Activated CD8-positive, alpha-beta T cell treated with anti-CD3 and anti-CD28 coated beads, Interleukin-2, amount 10 ng/mL, durations not matched to agents 7 days and 5 days (primary cell): ENCODE measurements around the gene CTNNA3. TPM values are rescaled to one million over a fixed set of nuclear protein-coding genes. Genes with fewer than 3 reads are reported as not detected.
"Not testable (repeated sequence)": the region's sequence is repeated elsewhere in the genome, so short reads cannot be mapped to it uniquely, and the experiment has no call there.

ENCODE experiments used
- ATAC-seq: fragments of 150-1000 bp; cut with Tn5 transposase; one replicate; pipeline ENCODE4 v1.10.0; 2021; ENCODE audit warnings: moderate library complexity
- CTCF ChIA-PET: fragments of 350-600 bp; sonication (Branson Sonifier 250); formaldehyde crosslinking; loops from one replicate; lab custom pipeline; 2021; ENCODE audit warnings: antibody characterized with exemption; lab: Charles Lee
- POLR2A ChIA-PET: fragments of 350-600 bp; sonication (Branson Sonifier 250); formaldehyde crosslinking; loops from one replicate; lab custom pipeline; 2021; ENCODE audit warnings: antibody characterized with exemption; lab: Charles Lee
- DNase-seq: peaks from one replicate; pipeline ENCODE4 v3.0.0-alpha.2; 2020
- H3K27ac Mint-ChIP-seq: one replicate; pipeline ENCODE4 v1.8.0; 2021; ENCODE audit warnings: mild to moderate bottlenecking, mixed read lengths
- H3K27me3 Mint-ChIP-seq: one replicate; pipeline ENCODE4 v1.8.0; 2021; ENCODE audit warnings: low read depth, mixed read lengths
- H3K36me3 Mint-ChIP-seq: one replicate; pipeline ENCODE4 v1.8.0; 2021; ENCODE audit warnings: low read depth, mixed read lengths
- H3K4me1 Mint-ChIP-seq: one replicate; pipeline ENCODE4 v1.8.0; 2021; ENCODE audit warnings: low read depth, mixed read lengths
- H3K4me3 Mint-ChIP-seq: one replicate; pipeline ENCODE4 v1.8.0; 2021; ENCODE audit warnings: mild to moderate bottlenecking, mixed read lengths
- H3K9me3 Mint-ChIP-seq: one replicate; pipeline ENCODE4 v1.8.0; 2022; ENCODE audit warnings: mixed read lengths; ENCODE audit not compliant: insufficient read depth
- total RNA-seq, 2 experiments: library from RNA; stranded (reverse); gene quantifications; one replicate each; pipeline ENCODE4 v1.2.3, GENCODE V29; 2021

CTNNA3 gene
- total RNA-seq, 2 experiments from 2014 or later: 1.3 to 2.6 TPM

- Mint-ChIP-seq H3K27ac (no peak overlapping the region), H3K36me3 (no peaks in the 10 kb centered on the region)
Observed at GRCh38 chr10:67695555-67695954, 440 bp downstream of the CTNNA3 start.

GRCh38 chr10:67691861-67692260, 4.1 kb downstream of the CTNNA3 start:
- CTCF ChIA-PET, H3K9me3 Mint-ChIP-seq: not testable (repeated sequence)

More at GRCh38 chr10:67695555-67695954, 440 bp downstream of the CTNNA3 start:
- CTCF ChIA-PET: interaction anchor here (1.6 to 4.8 kb wide), 6 partner anchors 12 to 174 kb away, joined by 4 to 295 read pairs (median 14); no protein-coding TSS in a partner anchor
- no peak for ATAC-seq
- POLR2A ChIA-PET: no interaction called here
- Mint-ChIP-seq H3K9me3 (no peaks in the 10 kb centered on the region), H3K4me1 (peaks cover 10% of the 10 kb centered on the region), H3K4me3 (no peak overlapping the region), H3K27me3 (peaks cover 28% of the 10 kb centered on the region)
- no peak for DNase-seq

GRCh38 chr10:67690540-67690939, 5.5 kb downstream of the CTNNA3 start:
- H3K4me3 Mint-ChIP-seq, ATAC-seq, DNase-seq, POLR2A ChIA-PET, H3K4me1 Mint-ChIP-seq, H3K36me3 Mint-ChIP-seq, H3K27ac Mint-ChIP-seq, H3K9me3 Mint-ChIP-seq, CTCF ChIA-PET: not testable (repeated sequence)
- H3K27me3 Mint-ChIP-seq: peaks cover 13% of the 10 kb centered on the region

More at GRCh38 chr10:67691861-67692260, 4.1 kb downstream of the CTNNA3 start:
- H3K4me1 Mint-ChIP-seq, POLR2A ChIA-PET, H3K27ac Mint-ChIP-seq, H3K36me3 Mint-ChIP-seq, ATAC-seq, H3K4me3 Mint-ChIP-seq, DNase-seq: not testable (repeated sequence)
- H3K27me3 Mint-ChIP-seq: peaks cover 23% of the 10 kb centered on the region

GRCh38 chr10:67684140-67684539, 11.9 kb downstream of the CTNNA3 start:
- H3K27ac Mint-ChIP-seq, H3K4me3 Mint-ChIP-seq, H3K4me1 Mint-ChIP-seq, H3K36me3 Mint-ChIP-seq, POLR2A ChIA-PET, DNase-seq, H3K9me3 Mint-ChIP-seq, H3K27me3 Mint-ChIP-seq, ATAC-seq: not testable (repeated sequence)
- CTCF ChIA-PET: interaction anchor here (0.8 kb wide), 2 partner anchors 13 to 18 kb away, joined by 3 to 4 read pairs; no protein-coding TSS in a partner anchor

GRCh38 chr10:67678335-67678974, 17.5 kb downstream of the CTNNA3 start:
- H3K27ac Mint-ChIP-seq: no peak overlapping the region
- H3K27me3 Mint-ChIP-seq: peaks cover 29% of the 10 kb centered on the region
- peaks cover 1% of the 10 kb centered on the region for H3K9me3 Mint-ChIP-seq
- no peaks in the 10 kb centered on the region for H3K4me1 Mint-ChIP-seq
- DNase-seq (no peak), ATAC-seq (no peak)
- ChIA-PET CTCF (no interaction called here), POLR2A (no interaction called here)
- H3K4me3 Mint-ChIP-seq: no peak overlapping the region
- H3K36me3 Mint-ChIP-seq: no peaks in the 10 kb centered on the region

GRCh38 chr10:67676208-67676825, 19.7 kb downstream of the CTNNA3 start:
- Mint-ChIP-seq H3K4me3 (no peak overlapping the region), H3K4me1 (no peaks in the 10 kb centered on the region), H3K27ac (no peak overlapping the region), H3K9me3 (no peaks in the 10 kb centered on the region), H3K36me3 (no peaks in the 10 kb centered on the region), H3K27me3 (peaks cover 29% of the 10 kb centered on the region)
- ATAC-seq: no peak
- CTCF ChIA-PET: no interaction called here
- no peak for DNase-seq
- POLR2A ChIA-PET: no interaction called here

GRCh38 chr10:67670401-67670800, 25.6 kb downstream of the CTNNA3 start:
- POLR2A ChIA-PET: no interaction called here
- no peak overlapping the region for H3K27ac Mint-ChIP-seq
- CTCF ChIA-PET: interaction anchor here (1.1 kb wide), 1 partner anchor 110 kb away, joined by 4 read pairs; no protein-coding TSS in a partner anchor
- no peaks in the 10 kb centered on the region for H3K36me3 Mint-ChIP-seq
- peaks cover 3% of the 10 kb centered on the region for H3K27me3 Mint-ChIP-seq
- H3K4me3 Mint-ChIP-seq: no peak overlapping the region
- H3K9me3 Mint-ChIP-seq: no peaks in the 10 kb centered on the region
- H3K4me1 Mint-ChIP-seq: no peaks in the 10 kb centered on the region
- DNase-seq (no peak), ATAC-seq (no peak)

- ChIA-PET CTCF (interaction anchor here (1.1 kb wide), 1 partner anchor 110 kb away, joined by 4 read pairs; no protein-coding TSS in a partner anchor), POLR2A (no interaction called here)
- Mint-ChIP-seq H3K27me3 (peaks cover 3% of the 10 kb centered on the region), H3K27ac (no peak overlapping the region), H3K36me3 (no peaks in the 10 kb centered on the region), H3K4me1 (no peaks in the 10 kb centered on the region), H3K9me3 (no peaks in the 10 kb centered on the region), H3K4me3 (no peak overlapping the region)
- ATAC-seq (no peak), DNase-seq (no peak)
Observed at GRCh38 chr10:67669978-67670377, 26.0 kb downstream of the CTNNA3 start.

GRCh38 chr10:67668448-67668847, 27.5 kb downstream of the CTNNA3 start:
- Mint-ChIP-seq H3K27me3 (peaks cover 3% of the 10 kb centered on the region), H3K36me3 (no peaks in the 10 kb centered on the region), H3K4me1 (no peaks in the 10 kb centered on the region), H3K9me3 (no peaks in the 10 kb centered on the region), H3K27ac (no peak overlapping the region), H3K4me3 (no peak overlapping the region)
- no peak for ATAC-seq
- DNase-seq: no peak
- ChIA-PET CTCF (interaction anchor here (7.8 kb wide), 1 partner anchor 110 kb away, joined by 107 read pairs; no protein-coding TSS in a partner anchor), POLR2A (no interaction called here)

GRCh38 chr10:67667035-67667425, 29.0 kb downstream of the CTNNA3 start:
- Mint-ChIP-seq H3K4me1 (no peaks in the 10 kb centered on the region), H3K4me3 (no peak overlapping the region), H3K36me3 (no peaks in the 10 kb centered on the region), H3K27ac (no peak overlapping the region), H3K9me3 (no peaks in the 10 kb centered on the region), H3K27me3 (peaks cover 3% of the 10 kb centered on the region)
- ATAC-seq (no peak), DNase-seq (no peak)
- CTCF ChIA-PET: interaction anchor here (0.6 to 7.8 kb wide), 8 partner anchors 30 to 145 kb away, joined by 3 to 107 read pairs (median 6); partner anchors contain the start of gene CTNNA3
- POLR2A ChIA-PET: no interaction called here

- no peaks in the 10 kb centered on the region for H3K4me1 Mint-ChIP-seq
- H3K27me3 Mint-ChIP-seq: peaks cover 3% of the 10 kb centered on the region
- DNase-seq (no peak), ATAC-seq (no peak)
- no peaks in the 10 kb centered on the region for H3K36me3 Mint-ChIP-seq
- no peaks in the 10 kb centered on the region for H3K9me3 Mint-ChIP-seq
- CTCF ChIA-PET: interaction anchor here (0.6 to 7.8 kb wide), 11 partner anchors 17 to 144 kb away, joined by 3 to 107 read pairs (median 5); partner anchors contain the start of gene CTNNA3
- H3K4me3 Mint-ChIP-seq: no peak overlapping the region
- POLR2A ChIA-PET: no interaction called here
- no peak overlapping the region for H3K27ac Mint-ChIP-seq
Observed at GRCh38 chr10:67666416-67667034, 29.5 kb downstream of the CTNNA3 start.
